K562 (cell line): Measurements from ENCODE around the gene PLCD1. TPM values are rescaled to one million over a fixed set of nuclear protein-coding genes. Genes with fewer than 3 reads are reported as not detected.

ENCODE experiments used
- CREB1 ChIP-seq, 2 experiments: sonication (generic) in 1 of 2; formaldehyde crosslinking in 1 of 2; IDR thresholded peaks; 2 replicates each; pipeline versions ENCODE4 v1.6.1 to v1.8.0; 2012 to 2022; ENCODE audit warnings: inconsistent platforms in 1 of 2, mild to moderate bottlenecking in 1 of 2, missing genetic modification reagents in 1 of 2, moderate library complexity in 1 of 2
- EGR1 ChIP-seq: fragments of 450-650 bp; conservative IDR thresholded peaks from 2 replicates; pipeline ENCODE4 v1.6.1; 2017; ENCODE audit warnings: mild to moderate bottlenecking
- ELK3 ChIP-seq: fragments of 450-650 bp; formaldehyde crosslinking; IDR thresholded peaks from 2 replicates; pipeline ENCODE4 v1.4.0; 2020; ENCODE audit warnings: mild to moderate bottlenecking
- FOXK1 ChIP-seq: sonication (generic); formaldehyde crosslinking; IDR thresholded peaks from 2 replicates; pipeline ENCODE4 v1.8.0; 2022; ENCODE audit warnings: missing genetic modification reagents, mild to moderate bottlenecking, borderline replicate concordance
- HOMEZ ChIP-seq: fragments of 250-450 bp; sonication (Bioruptor Pico); IDR thresholded peaks from 2 replicates; pipeline ENCODE4 v1.4.0; 2020; ENCODE audit warnings: mild to moderate bottlenecking, moderate library complexity
- IFI16 ChIP-seq: fragments of 250-450 bp; sonication (Bioruptor Pico); IDR thresholded peaks from 2 replicates; pipeline ENCODE4 v2.1.2; 2022; ENCODE audit warnings: mild to moderate bottlenecking, inconsistent platforms
- JUNB ChIP-seq: fragments of 450-650 bp; formaldehyde crosslinking; conservative IDR thresholded peaks from 2 replicates; pipeline ENCODE4 v1.4.0; 2020; ENCODE audit warnings: mild to moderate bottlenecking
- MAFF ChIP-seq: IDR thresholded peaks from 2 replicates; pipeline ENCODE4 v1.6.1; 2012; ENCODE audit warnings: low read length, improper control_type of control experiment
- MEIS2 ChIP-seq: fragments of 450-650 bp; IDR thresholded peaks from 2 replicates; pipeline ENCODE4 v1.6.1; 2014; ENCODE audit warnings: mild to moderate bottlenecking; ENCODE audit not compliant: partially characterized antibody
- PHB ChIP-seq: fragments of 250-450 bp; sonication (Bioruptor Pico); IDR thresholded peaks from 2 replicates; pipeline ENCODE4 v1.5.0; 2021
- PYGO2 ChIP-seq: fragments of 450-650 bp; IDR thresholded peaks from 2 replicates; pipeline ENCODE4 v1.6.1; 2016; ENCODE audit warnings: mild to moderate bottlenecking, missing genetic modification characterization, moderate library complexity, missing compliant biosample characterization
- RB1 ChIP-seq: fragments of 450-650 bp; IDR thresholded peaks from 2 replicates; pipeline ENCODE4 v1.6.1; 2017; ENCODE audit warnings: low read depth, mild to moderate bottlenecking
- RBM17 ChIP-seq: fragments of 200-400 bp; formaldehyde crosslinking; IDR thresholded peaks from 2 replicates; pipeline ENCODE4 v1.6.1; 2017; ENCODE audit warnings: low read depth, mild to moderate bottlenecking, low read length, borderline replicate concordance
- RFX1 ChIP-seq: fragments of 450-650 bp; IDR thresholded peaks from 2 replicates; pipeline ENCODE4 v1.6.1; 2016; ENCODE audit warnings: mild to moderate bottlenecking, moderate library complexity
- SOX6 ChIP-seq: fragments of 450-650 bp; IDR thresholded peaks from 2 replicates; pipeline ENCODE4 v1.6.1; 2014; ENCODE audit warnings: mild to moderate bottlenecking
- STAG1 ChIP-seq: sonication (generic); formaldehyde crosslinking; IDR thresholded peaks from 2 replicates; pipeline ENCODE4 v1.5.0; 2020; ENCODE audit warnings: missing genetic modification reagents, borderline replicate concordance
- TAF1 ChIP-seq: IDR thresholded peaks from 2 replicates; pipeline ENCODE4 v1.6.1; 2011; ENCODE audit warnings: mild to moderate bottlenecking, low read length, moderate library complexity; ENCODE audit not compliant: insufficient read depth, control insufficient read depth, severe bottlenecking; ENCODE audit errors: extremely low read depth
- ZC3H11A ChIP-seq: IDR thresholded peaks from 2 replicates; pipeline ENCODE4 v1.6.1; 2012; ENCODE audit warnings: low read depth, low read length, improper control_type of control experiment
- ZNF395 ChIP-seq: fragments of 200-800 bp; sonication (Bioruptor generic); IDR thresholded peaks from 2 replicates; pipeline ENCODE4 v1.6.1; 2017; ENCODE audit warnings: missing genetic modification characterization, missing compliant biosample characterization
- ZNF507 ChIP-seq: conservative IDR thresholded peaks from 2 replicates; pipeline ENCODE4 v1.6.1; 2017; ENCODE audit warnings: missing genetic modification characterization, missing compliant biosample characterization
- polyA plus RNA-seq, 8 experiments: library from polyadenylated mRNA; depleted of rRNA in 4 of 8; stranded (reverse) in 5 of 8; unstranded in 3 of 8; fragments of >200 nt; fragmentation: Nextera tagmentation in 2 of 8; fragmentation: Illumina TruSeq in 1 of 8; extraction: Ambion mirVana in 2 of 8; extraction: Trizol in 1 of 8; gene quantifications; 2 replicates each; pipeline versions ENCODE4 v1.2.1 to v1.2.3, GENCODE V29; 2011 to 2014; ENCODE audit warnings: inconsistent platforms in 1 of 8, missing spikeins in 1 of 8
- total RNA-seq, 7 experiments: library from RNA; depleted of rRNA in 6 of 7; stranded (reverse); fragments of >200 nt in 6 of 7; fragmentation: Illumina TruSeq in 2 of 7; extraction: Trizol in 2 of 7; gene quantifications; 2 replicates each; pipeline versions ENCODE4 v1.2.1 to v1.2.3, GENCODE V29; 2011 to 2021; ENCODE audit warnings: low replicate concordance in 1 of 7

The PLCD1 gene
- total and polyA plus RNA-seq, 9 of the 15 experiments (the other 6 are each of a cell fraction or from before 2014, with no cell fraction given), result 5.4 to 209 (median 116) TPM

GRCh38 chr3:38019658-38020341, 9.6 kb downstream of the PLCD1 start (continued):
- no peak for TF ChIP-seq CREB1 (IDR thresholded peaks at IDR 0.05)
- no peak for TF ChIP-seq CREB1 (CRISPR knock-in tag; IDR thresholded peaks at IDR 0.05)
- TF ChIP-seq HOMEZ (CRISPR knock-in tag), result no peak
- no peak for TF ChIP-seq SOX6
- no peak for TF ChIP-seq FOXK1 (CRISPR knock-in tag)
- TF ChIP-seq PYGO2 (tag), result no peak
- no peak for TF ChIP-seq JUNB
- no peak for TF ChIP-seq ZC3H11A
- no peak for TF ChIP-seq MAFF
- TF ChIP-seq PHB (CRISPR knock-in tag), result no peak
- no peak for TF ChIP-seq IFI16
- no peak for TF ChIP-seq ELK3 (CRISPR knock-in tag)
- no peak for TF ChIP-seq ZNF395 (CRISPR knock-in tag)
- TF ChIP-seq EGR1, result no peak
- no peak for TF ChIP-seq RBM17
- no peak for TF ChIP-seq STAG1 (CRISPR knock-in tag)
- no peak for TF ChIP-seq RFX1
- no peak for TF ChIP-seq TAF1
- no peak for TF ChIP-seq RB1
- no peak for TF ChIP-seq ZNF507 (tag)
- no peak for TF ChIP-seq MEIS2
